ENCODE measurements around the gene AK2. TPM values are rescaled to one million over a fixed set of nuclear protein-coding genes. Genes with fewer than 3 reads are reported as not detected.

Gene AK2
- total RNA-seq, 1 donor from 2014 or later, result 74.6 TPM

GRCh38 chr1:33081554-33082305 lies 45.0 kb upstream of the AK2 start:
- H3K4me3 Mint-ChIP-seq (ENCODE audit: unreplicated experiment), result peak overlapping the region; percentile 77
- no peaks in the 10 kb centered on the region for H3K9me3 Mint-ChIP-seq (ENCODE audit: unreplicated experiment)
- H3K4me1 Mint-ChIP-seq (ENCODE audit: unreplicated experiment), result peaks cover 15% of the 10 kb centered on the region
- H3K27me3 Mint-ChIP-seq (ENCODE audit: unreplicated experiment), result peaks cover 19% of the 10 kb centered on the region
- H3K36me3 Mint-ChIP-seq (ENCODE audit: low read depth, unreplicated experiment), result peaks cover 6% of the 10 kb centered on the region
- no peak for DNase-seq (ENCODE audit: low spot score)
- H3K27ac Mint-ChIP-seq (ENCODE audit: unreplicated experiment), result no peak overlapping the region
- no peak for TF ChIP-seq CTCF (IDR thresholded peaks at IDR 0.05; ENCODE audit: unreplicated experiment)

GRCh38 chr1:33080885-33081553 lies 44.3 kb upstream of the AK2 start, which contains the start of gene AZIN2:
Gene AZIN2, plus strand, starts transcription at chr1:33081153. Its CDS starts 1,097 bp downstream, at chr1:33082250.
- no peak for TF ChIP-seq CTCF (IDR thresholded peaks at IDR 0.05; ENCODE audit: unreplicated experiment)
- DNase-seq (ENCODE audit: low spot score), result peak; percentile 97
- peaks cover 13% of the 10 kb centered on the region for H3K4me1 Mint-ChIP-seq (ENCODE audit: unreplicated experiment)
- H3K4me3 Mint-ChIP-seq (ENCODE audit: unreplicated experiment), result peak within 1 kb of the TSS; percentile 87
- peak within 1 kb of the TSS; percentile 15 for H3K27ac Mint-ChIP-seq (ENCODE audit: unreplicated experiment)
- H3K27me3 Mint-ChIP-seq (ENCODE audit: unreplicated experiment), result peaks cover 19% of the 10 kb centered on the region
- H3K9me3 Mint-ChIP-seq (ENCODE audit: unreplicated experiment), result no peaks in the 10 kb centered on the region
- H3K36me3 Mint-ChIP-seq (ENCODE audit: low read depth, unreplicated experiment), result peaks cover 6% of the 10 kb centered on the region

DNA sequence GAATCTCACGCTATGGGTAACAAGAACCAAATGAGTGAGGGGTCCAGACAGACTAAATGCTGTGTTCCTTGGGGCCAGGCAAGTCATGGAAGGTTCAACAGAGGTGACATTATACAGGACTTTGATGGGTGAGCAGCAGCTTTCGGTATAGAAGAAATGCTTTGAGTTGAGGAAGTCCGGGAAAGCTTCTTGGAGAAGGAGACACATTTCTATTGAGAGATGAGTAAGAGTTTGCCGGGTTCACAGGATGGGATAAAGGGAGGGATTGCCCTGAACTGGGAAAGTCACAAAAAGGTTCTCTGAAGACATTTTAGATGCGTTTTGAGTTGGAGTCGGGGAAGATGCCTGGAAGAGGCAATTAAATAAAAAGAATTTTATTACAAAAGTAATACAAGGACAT lies 43.7 kb upstream of the AK2 start:
- Mint-ChIP-seq H3K9me3 (ENCODE audit: unreplicated experiment) (no peaks in the 10 kb centered on the region), H3K27me3 (ENCODE audit: unreplicated experiment) (peaks cover 18% of the 10 kb centered on the region), H3K4me3 (ENCODE audit: unreplicated experiment) (peak overlapping the region; percentile 87), H3K4me1 (ENCODE audit: unreplicated experiment) (peaks cover 13% of the 10 kb centered on the region), H3K27ac (ENCODE audit: unreplicated experiment) (peak overlapping the region; percentile 15), H3K36me3 (ENCODE audit: low read depth, unreplicated experiment) (peaks cover 6% of the 10 kb centered on the region)
- DNase-seq (ENCODE audit: low spot score), result no peak
- TF ChIP-seq CTCF (IDR thresholded peaks at IDR 0.05; ENCODE audit: unreplicated experiment), result no peak

- H3K4me1 Mint-ChIP-seq (ENCODE audit: unreplicated experiment), result peaks cover 11% of the 10 kb centered on the region
- no peak for TF ChIP-seq CTCF (IDR thresholded peaks at IDR 0.05; ENCODE audit: unreplicated experiment)
- no peak overlapping the region for H3K27ac Mint-ChIP-seq (ENCODE audit: unreplicated experiment)
- no peak overlapping the region for H3K4me3 Mint-ChIP-seq (ENCODE audit: unreplicated experiment)
- peaks cover 14% of the 10 kb centered on the region for H3K27me3 Mint-ChIP-seq (ENCODE audit: unreplicated experiment)
- DNase-seq (ENCODE audit: low spot score), result no peak
- H3K36me3 Mint-ChIP-seq (ENCODE audit: low read depth, unreplicated experiment), result peaks cover 6% of the 10 kb centered on the region
- no peaks in the 10 kb centered on the region for H3K9me3 Mint-ChIP-seq (ENCODE audit: unreplicated experiment)
Observed at GRCh38 chr1:33078030-33078591, 41.4 kb upstream of the AK2 start.

Data from endothelial cell (in vitro differentiated cells).